OCI-LY1 (cell line): ENCODE results near the gene MPHOSPH9.

ENCODE experiments used
- H2AFZ ChIP-seq: fragments of 200-600 bp; sonication (generic), shearing (Covaris generic); 2 replicates; pipeline ENCODE4 v1.6.0; 2014; ENCODE audit warnings: antibody characterized with exemption, mild to moderate bottlenecking, low read length
- H3F3A ChIP-seq: fragments of 200-600 bp; sonication (generic), shearing (Covaris generic); 2 replicates; pipeline ENCODE4 v1.6.0; 2014; ENCODE audit warnings: mild to moderate bottlenecking, antibody characterized with exemption, low read length, moderate library complexity; ENCODE audit not compliant: insufficient read depth
- H3K27ac ChIP-seq: fragments of 200-600 bp; sonication (generic); 2 replicates; pipeline ENCODE4 v1.5.1; 2014; ENCODE audit warnings: low read length, mixed run types, mild to moderate bottlenecking, low read depth; ENCODE audit not compliant: poor library complexity, severe bottlenecking
- H3K27me3 ChIP-seq: fragments of 200-600 bp; sonication (generic); 2 replicates; pipeline ENCODE4 v1.6.0; 2014; ENCODE audit warnings: antibody characterized with exemption, mild to moderate bottlenecking, low read length, moderate library complexity; ENCODE audit not compliant: insufficient read depth
- H3K36me3 ChIP-seq: fragments of 200-600 bp; sonication (generic); 2 replicates; pipeline ENCODE4 v1.6.1; 2014; ENCODE audit warnings: mild to moderate bottlenecking, antibody characterized with exemption, low read length, moderate library complexity, mixed read lengths; ENCODE audit not compliant: insufficient read depth
- H3K4me1 ChIP-seq: fragments of 200-600 bp; sonication (generic); 2 replicates; pipeline ENCODE4 v1.5.1; 2014; ENCODE audit warnings: mild to moderate bottlenecking, low read length, moderate library complexity; ENCODE audit not compliant: insufficient read depth, severe bottlenecking
- H3K4me2 ChIP-seq: fragments of 200-600 bp; sonication (generic), shearing (Covaris generic); 2 replicates; pipeline ENCODE4 v1.6.1; 2014; ENCODE audit warnings: low read length
- H3K4me3 ChIP-seq: fragments of 200-600 bp; sonication (generic); 2 replicates; pipeline ENCODE4 v1.5.1; 2014; ENCODE audit warnings: low read length, low read depth, mild to moderate bottlenecking, mixed read lengths; ENCODE audit not compliant: poor library complexity, severe bottlenecking
- H3K79me2 ChIP-seq: fragments of 200-600 bp; shearing (Covaris generic); 2 replicates; pipeline ENCODE4 v1.6.1; 2016; ENCODE audit warnings: mixed run types, low read length, mixed read lengths; ENCODE audit not compliant: insufficient read depth
- H3K9ac ChIP-seq: fragments of 200-600 bp; sonication (generic), shearing (Covaris generic); 2 replicates; pipeline ENCODE4 v1.6.1; 2014; ENCODE audit warnings: mild to moderate bottlenecking, low read length, mixed read lengths
- H3K9me2 ChIP-seq: fragments of 200-600 bp; sonication (generic), shearing (Covaris generic); 2 replicates; pipeline ENCODE4 v1.6.1; 2014; ENCODE audit warnings: low read depth, mild to moderate bottlenecking, low read length, mixed read lengths
- H3K9me3 ChIP-seq: fragments of 200-600 bp; shearing (Covaris generic); 2 replicates; pipeline ENCODE4 v1.6.1; 2014; ENCODE audit warnings: low read length, mixed read lengths
- H4K20me1 ChIP-seq: fragments of 200-600 bp; sonication (generic), shearing (Covaris generic); 2 replicates; pipeline ENCODE4 v1.6.0; 2016; ENCODE audit warnings: mild to moderate bottlenecking, low read length; ENCODE audit not compliant: insufficient read depth
- CTCF ChIP-seq: fragments of 200-600 bp; sonication (generic), shearing (Covaris generic); IDR thresholded peaks from 2 replicates; pipeline ENCODE4 v1.5.1; 2017; ENCODE audit warnings: mild to moderate bottlenecking, antibody characterized with exemption, low read length, moderate library complexity, mixed read lengths
- EZH2 ChIP-seq: fragments of 200-600 bp; sonication (generic), shearing (Covaris generic); IDR thresholded peaks from 2 replicates; pipeline ENCODE4 v1.8.0; 2017; ENCODE audit warnings: borderline replicate concordance, mixed run types, mild to moderate bottlenecking, antibody characterized with exemption, low read length, moderate library complexity, mixed read lengths

MPHOSPH9 gene

GRCh38 chr12:123142518-123142840 is 90.5 kb downstream of the MPHOSPH9 start:
- Histone ChIP-seq H3K9ac (peak overlapping the region; percentile 70; the same call in 1 of the 2 replicates), H3K4me3 (peak overlapping the region; percentile 50), H3K79me2 (peaks cover 88% of the 10 kb centered on the region), H3K9me3 (no peaks in the 10 kb centered on the region), H4K20me1 (no peaks in the 10 kb centered on the region), H2AFZ (no peak overlapping the region), H3K27ac (peak overlapping the region; percentile 91), H3K27me3 (no peaks in the 10 kb centered on the region), H3K9me2 (no peaks in the 10 kb centered on the region), H3K4me1 (peaks cover 75% of the 10 kb centered on the region), H3K36me3 (peaks cover 43% of the 10 kb centered on the region), H3K4me2 (peak overlapping the region; percentile 68), H3F3A (no peaks in the 10 kb centered on the region)
- TF ChIP-seq EZH2 (no peak), CTCF (no peak)

GRCh38 chr12:123141615-123142517 is 91.1 kb downstream of the MPHOSPH9 start:
- no peak for TF ChIP-seq EZH2
- TF ChIP-seq CTCF = no peak
- Histone ChIP-seq H3K4me2 (peak overlapping the region; percentile 68), H3K4me1 (peaks cover 69% of the 10 kb centered on the region), H2AFZ (no peak overlapping the region), H3K9ac (peak overlapping the region; percentile 70), H3K4me3 (peak overlapping the region; percentile 50), H3K79me2 (peaks cover 85% of the 10 kb centered on the region), H4K20me1 (no peaks in the 10 kb centered on the region), H3F3A (no peaks in the 10 kb centered on the region), H3K9me2 (no peaks in the 10 kb centered on the region), H3K9me3 (no peaks in the 10 kb centered on the region), H3K27ac (peak overlapping the region; percentile 91), H3K36me3 (peaks cover 43% of the 10 kb centered on the region), H3K27me3 (no peaks in the 10 kb centered on the region)

GRCh38 chr12:123140676-123141614 is 92.0 kb downstream of the MPHOSPH9 start:
- H3K9me2 ChIP-seq = no peaks in the 10 kb centered on the region
- H3K9ac ChIP-seq = peak overlapping the region; percentile 70
- H3F3A ChIP-seq = no peaks in the 10 kb centered on the region
- H2AFZ ChIP-seq = no peak overlapping the region
- peak overlapping the region; percentile 11 for H3K4me3 ChIP-seq
- TF ChIP-seq CTCF = no peak
- H3K36me3 ChIP-seq = peaks cover 46% of the 10 kb centered on the region
- peak overlapping the region; percentile 91 for H3K27ac ChIP-seq
- no peaks in the 10 kb centered on the region for H3K27me3 ChIP-seq
- no peaks in the 10 kb centered on the region for H4K20me1 ChIP-seq
- no peaks in the 10 kb centered on the region for H3K9me3 ChIP-seq
- H3K4me1 ChIP-seq = peaks cover 65% of the 10 kb centered on the region
- H3K79me2 ChIP-seq = peaks cover 78% of the 10 kb centered on the region
- peak overlapping the region; percentile 68 for H3K4me2 ChIP-seq
